Activated gamma-delta T cell treated with Interleukin-2 at 50 U/mL for 16 hours (primary cell): ENCODE data around the gene ATP9A.

Experiments used
- DNase-seq: peaks from one replicate; pipeline ENCODE4 v3.0.0-alpha.2; 2020

ATP9A gene

GRCh38 chr20:51720854-51721253 lies 47.3 kb downstream of the ATP9A start:
- DNase-seq = no peak

- no peak for DNase-seq
Measured at GRCh38 chr20:51720384-51720783, 47.8 kb downstream of the ATP9A start.

DNA sequence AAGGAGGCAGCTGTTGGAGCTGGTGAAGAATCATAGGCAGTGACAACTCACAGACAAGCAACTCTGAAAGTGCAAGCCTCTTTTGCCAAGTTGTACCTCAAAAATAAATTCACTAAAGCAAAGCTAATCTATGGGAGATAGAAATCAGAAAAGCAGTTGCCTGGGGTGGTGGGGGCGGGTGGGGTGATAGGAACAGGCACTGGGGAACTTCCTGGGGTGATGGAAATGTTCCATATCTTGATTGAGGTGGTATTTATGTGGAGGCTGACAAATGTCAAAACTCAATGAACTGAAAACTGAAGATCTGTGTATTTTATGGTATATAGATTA lies 52.4 kb downstream of the ATP9A start:
- no peak for DNase-seq

DNA sequence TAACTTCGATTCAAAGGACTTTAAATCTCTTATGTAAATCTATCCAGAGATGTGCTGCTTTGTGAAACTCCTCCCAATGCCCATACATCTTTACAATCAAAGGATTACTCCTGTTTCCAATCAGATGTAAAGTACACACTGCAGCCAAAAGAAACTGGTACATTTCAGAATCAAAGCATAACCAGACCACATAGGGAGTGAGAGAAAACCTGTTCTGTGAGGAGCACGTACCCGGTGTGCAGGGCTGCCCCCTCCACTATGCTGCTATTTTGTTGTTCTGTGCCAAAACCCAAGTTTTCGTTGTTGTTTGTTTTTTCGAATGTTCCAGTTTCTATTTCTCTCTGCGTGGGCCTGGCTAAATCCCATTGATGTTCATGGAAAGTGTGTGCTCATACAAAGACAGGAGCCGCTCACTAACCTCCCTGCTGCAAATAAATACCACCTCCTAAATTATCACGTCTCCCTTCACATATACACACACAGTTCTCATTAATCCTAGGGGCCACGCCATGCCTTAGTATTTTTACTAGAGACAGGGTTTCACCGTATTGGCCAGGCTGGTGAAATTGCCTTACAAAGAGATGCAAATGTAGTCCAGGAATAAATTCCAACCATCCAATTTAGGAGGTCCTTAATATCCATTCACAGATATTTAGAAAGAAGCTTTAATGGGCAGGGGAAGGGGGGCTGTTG lies 52.9 kb downstream of the ATP9A start:
- DNase-seq = no peak

DNA sequence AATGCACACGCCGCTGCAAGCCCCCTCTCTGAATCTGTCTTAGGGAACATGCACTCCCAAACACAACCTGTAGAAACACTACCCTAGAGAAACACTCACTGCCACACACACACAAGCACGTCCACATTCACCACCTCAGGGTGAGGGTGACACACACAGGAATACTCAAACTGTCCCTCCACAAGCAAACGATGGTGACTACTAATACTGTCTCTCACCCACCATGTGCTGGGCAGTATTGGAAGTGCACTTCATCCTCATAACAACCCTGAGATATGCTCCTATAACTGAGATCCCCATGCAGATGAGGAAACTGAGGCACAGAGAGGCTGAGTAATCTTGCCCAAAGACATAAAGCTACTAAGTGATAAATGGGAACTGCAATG lies 55.0 kb downstream of the ATP9A start:
- no peak for DNase-seq

DNA sequence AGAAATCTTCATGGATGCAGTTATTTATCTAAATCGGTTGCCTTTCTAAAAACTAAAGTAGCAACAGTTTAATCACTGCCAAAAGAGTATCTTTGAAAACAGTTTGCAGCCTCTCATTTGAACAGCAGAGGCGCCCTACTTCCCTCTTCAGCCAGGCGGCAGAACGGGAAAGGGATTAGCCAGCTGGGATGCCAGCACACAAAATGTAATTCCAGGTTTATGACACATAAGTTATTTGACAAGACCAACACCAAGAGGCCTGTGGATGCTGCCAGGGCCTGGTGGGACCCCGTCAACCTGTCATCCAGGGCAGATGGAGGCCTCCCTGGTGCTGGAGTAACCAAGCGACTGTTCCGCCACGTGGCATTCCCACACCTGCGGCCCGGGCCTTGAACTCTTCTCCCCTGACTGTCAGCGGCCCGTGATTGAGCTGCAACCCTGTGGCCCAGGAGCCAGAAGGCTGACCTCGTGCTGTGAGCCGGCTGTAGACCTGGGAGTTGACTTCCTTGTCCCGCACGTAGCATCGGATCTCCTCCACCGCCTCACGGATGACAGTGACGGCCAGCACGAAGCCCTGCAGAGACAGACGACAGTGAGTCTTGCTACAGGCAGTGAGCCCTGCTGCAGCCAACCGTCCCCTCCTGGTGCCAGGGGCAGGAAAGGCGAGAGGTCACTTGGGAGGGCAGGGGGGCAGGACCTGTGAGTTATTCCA lies 55.5 kb downstream of the ATP9A start:
- no peak for DNase-seq

DNA sequence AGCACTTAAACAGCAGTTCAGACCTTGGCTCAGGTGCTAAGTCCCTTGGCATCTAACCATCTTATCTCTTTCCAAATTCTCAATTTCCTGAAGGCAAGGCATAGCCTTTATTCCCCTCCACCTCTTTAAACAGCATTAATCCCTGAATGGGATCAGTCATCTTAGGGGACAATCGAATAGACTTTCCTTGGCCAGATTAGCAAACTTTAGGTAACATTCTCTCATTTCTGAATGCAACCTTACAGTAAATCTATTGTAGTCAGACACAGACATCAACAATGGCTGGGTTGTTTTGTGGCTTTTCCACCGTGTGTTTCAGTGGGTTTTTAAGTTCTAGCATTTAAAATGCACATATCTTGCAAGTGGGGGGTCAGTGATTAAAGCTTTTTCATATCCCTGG lies 56.8 kb downstream of the ATP9A start:
- DNase-seq = no peak

DNA sequence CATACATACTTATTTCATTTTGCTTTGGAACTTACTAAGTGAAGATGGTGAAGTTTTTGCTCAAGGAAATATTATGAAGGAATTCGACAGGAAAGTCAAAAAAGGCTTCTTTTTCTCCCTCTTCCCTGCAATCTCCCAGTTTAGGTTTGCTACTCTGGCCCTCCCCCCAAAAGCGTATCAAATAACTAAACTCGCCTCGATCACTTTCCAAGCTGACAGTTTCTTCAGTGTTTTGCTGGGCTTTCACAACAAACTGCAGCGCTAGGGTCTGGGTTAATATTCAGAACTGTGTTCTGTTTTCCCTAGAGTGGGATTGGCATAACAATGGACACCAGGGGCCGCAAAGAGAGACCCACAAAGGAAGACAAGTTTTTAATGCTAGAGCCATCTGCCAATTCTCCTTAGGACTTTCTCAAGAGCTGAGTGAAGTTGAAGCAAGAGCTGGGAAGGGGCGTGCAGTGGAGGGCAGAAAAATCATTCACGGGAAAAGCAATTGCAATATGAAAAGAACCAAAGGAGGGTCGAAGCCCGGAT lies 57.8 kb downstream of the ATP9A start:
- DNase-seq = no peak

DNA sequence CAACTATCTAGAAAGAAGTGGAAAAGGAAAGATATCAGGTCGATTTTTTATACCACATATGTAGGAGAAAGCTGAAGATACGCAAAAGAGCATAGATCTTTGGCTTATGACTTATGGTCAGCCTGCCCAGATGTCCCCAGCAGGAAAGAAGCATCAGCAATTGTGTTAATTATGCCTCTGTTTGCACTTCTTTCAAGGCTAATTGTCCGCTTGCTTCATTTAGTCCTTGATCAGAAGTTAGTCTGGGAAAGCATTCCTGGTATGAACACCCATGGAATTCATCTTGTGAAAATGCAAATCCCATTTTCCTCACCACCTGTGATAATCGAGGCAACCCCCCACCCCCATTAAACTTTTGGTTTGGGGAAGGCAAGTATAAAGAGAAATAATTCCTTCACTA lies 62.8 kb downstream of the ATP9A start:
- no peak for DNase-seq

DNA sequence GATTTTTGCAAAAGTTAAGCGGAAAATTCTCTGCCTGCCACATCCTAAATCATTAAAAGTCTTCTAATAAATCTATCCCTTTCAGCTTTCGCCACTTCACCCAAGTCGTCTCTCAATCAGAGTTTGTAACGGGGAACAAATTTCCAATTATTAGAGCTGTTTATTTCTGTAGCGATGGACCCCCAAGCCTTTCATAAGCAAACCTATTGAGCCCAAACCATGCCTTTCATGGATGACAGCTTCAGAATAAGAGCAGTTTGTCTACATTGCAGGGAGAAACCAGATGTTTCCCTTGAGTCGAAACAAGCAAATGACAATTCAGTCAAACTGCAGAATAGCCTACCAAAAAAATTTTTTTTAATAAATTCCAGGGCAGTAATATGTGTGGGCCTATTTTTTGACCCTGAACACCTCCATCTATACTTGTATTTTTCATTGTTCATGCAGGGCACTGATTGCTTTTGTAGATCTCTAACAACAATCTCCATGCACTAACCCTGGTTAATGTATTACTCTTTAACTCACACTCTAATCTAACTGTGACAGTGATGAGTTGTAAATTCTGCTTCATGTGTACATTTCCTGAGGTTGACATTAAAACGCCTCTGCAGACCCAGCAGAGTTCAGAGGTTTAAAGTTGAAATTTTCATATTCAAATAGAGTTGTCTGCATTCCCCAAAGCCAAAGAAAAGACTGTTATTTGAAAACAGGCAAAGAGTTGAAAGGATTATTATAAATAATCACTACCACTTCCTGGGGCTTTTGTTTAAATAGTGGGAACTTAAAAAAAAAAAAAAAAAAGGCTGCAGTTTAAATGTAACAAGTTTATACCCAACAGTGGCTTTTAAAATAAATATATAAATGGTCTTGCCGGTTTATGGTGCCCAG lies 64.5 kb downstream of the ATP9A start:
- no peak for DNase-seq

DNA sequence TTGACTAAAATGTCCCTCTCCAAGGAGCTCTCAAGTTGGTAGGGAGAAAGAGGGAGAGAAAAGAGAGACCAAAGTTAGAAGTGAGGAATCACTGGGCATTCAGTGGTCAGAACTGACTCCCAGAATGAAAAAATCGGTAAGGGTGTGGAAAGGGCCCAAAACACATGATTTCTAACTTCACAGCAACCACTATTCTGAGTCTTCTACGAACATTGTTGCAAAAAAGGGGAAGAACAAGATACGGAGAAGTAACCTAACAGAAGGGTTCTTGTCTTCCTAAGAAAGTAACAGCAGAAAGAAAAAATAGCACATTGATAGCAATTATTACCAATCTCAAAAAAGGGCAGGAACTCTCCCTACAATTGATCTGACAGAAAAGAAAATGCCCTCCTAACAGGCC lies 65.6 kb downstream of the ATP9A start:
- DNase-seq = no peak

- DNase-seq = no peak
Measured at GRCh38 chr20:51700809-51701285, 67.3 kb downstream of the ATP9A start.

- no peak for DNase-seq
Measured at GRCh38 chr20:51698252-51698651, 69.9 kb downstream of the ATP9A start.

GRCh38 chr20:51697096-51697826 lies 70.9 kb downstream of the ATP9A start:
- DNase-seq = no peak

DNA sequence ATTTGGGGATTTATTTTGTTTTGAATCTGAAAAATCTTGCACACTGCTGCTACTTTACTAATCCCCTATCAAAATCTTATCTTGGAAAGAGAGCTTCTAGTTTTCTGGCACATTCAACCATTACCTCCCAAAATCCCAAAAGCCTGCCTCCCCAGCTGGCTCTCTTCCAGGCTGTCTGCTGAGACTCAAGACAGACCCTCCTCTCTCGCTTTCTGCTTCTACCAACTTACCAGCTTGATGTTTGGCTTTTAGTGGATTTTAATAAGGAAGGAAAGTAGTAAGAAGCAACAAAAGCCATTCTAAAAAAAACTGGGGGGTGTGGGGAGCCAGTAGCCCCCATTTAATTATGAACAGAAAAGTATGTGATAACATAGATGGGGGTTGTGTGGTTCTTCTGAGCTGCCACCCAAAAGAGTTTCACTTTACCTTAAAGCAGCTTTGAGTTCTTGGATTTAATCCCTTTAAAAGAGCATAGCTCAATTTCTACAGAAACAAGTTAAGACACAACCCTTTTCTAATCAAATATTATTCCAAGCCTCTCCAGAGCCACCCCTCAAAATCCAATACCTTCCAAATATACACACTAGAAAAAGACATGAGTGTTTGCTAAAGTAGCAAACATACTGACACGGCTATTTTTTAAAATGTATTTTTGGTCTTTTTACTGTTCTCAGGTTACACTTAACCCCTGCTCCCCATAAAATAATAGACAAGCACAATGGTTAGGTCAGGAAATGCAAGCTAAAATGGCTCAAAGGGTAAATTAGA lies 71.7 kb downstream of the ATP9A start:
- no peak for DNase-seq

- DNase-seq = no peak
Measured at GRCh38 chr20:51695574-51696303, 72.5 kb downstream of the ATP9A start.

DNA sequence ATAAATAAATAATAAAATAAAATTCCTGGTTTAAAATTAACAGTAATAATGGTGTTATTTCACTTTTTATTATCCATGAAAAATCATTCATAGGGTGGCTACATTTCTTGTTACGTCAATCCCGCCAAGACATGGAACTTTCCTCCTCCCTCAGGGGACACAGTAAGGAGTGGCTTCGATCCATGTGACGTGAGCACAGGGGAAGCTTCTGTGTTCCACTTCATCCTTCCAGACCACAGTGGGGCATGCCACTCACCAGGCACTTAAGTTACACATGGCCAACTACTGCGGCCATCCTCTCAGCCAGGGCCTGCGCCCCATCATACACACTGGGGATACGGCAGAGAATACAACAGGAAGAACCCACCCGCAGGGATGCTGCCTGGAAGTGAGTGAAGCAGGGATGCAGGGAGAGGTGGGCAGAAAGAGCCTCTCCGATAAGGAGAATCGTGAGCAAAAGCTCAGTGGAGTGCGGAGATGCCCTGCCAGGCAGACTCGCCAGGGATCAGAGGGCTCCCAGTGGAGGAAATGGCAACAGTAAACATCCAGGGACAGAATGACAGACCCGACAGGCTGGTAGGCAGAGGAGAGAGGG lies 75.3 kb downstream of the ATP9A start:
- no peak for DNase-seq

DNA sequence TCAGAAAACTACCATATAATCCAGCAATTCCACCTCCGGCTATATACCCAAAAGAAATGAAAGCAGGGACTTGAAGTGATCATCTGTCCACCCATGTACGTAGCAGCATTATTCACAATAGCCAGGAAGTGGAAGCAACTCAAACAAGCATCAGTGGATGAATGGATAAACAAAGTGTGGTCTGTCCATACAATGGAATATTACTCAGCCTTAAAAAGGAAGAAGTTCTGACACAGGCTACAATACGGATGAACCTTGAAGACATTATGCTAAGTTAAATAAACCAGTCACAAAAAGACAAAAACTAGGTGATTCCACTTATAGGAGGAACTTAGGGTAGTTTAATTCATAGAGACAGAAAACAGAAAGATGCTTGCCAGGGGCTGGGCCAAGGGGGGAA lies 76.5 kb downstream of the ATP9A start:
- no peak for DNase-seq

DNA sequence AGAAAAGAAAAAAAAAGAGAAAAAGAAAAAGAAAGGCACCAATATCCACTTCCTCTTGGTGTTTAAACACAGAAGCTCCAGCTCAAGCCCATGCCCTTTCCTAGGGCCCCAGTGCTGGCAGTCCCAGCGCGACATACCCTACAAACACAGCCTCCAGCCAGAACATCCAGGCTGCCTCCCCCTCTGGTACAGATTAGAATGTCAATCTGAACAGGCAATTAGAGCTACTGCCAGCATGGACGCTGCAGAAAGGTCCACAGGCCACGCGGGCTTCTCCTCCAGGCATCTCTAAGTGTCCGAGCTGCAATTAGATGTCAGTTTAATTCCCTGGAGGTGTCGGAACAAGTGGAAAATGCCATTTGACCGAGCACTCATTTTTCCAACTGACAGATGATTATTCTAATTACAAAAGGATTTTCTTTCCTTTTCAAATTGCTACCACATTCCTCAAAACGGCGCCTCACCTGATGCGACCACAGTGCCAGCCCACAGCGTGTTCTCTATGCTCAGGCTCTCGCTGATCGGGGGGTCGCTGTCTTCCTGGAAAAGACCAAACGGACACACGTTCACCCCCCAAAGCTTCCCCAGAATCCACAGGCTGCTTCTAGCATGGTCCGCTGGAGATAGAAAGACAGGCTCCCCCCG lies 79.5 kb downstream of the ATP9A start:
- no peak for DNase-seq

GRCh38 chr20:51687630-51688029 lies 80.6 kb downstream of the ATP9A start:
- DNase-seq = no peak
